Activated CD4-positive, CD25-positive, alpha-beta regulatory T cell (primary cell): ENCODE data around the gene FSD2.
A peak's percentile ranks its signal among the peaks of the same experiment; 100 is the strongest.
"Not testable (repeated sequence)": the region's sequence is repeated elsewhere in the genome, so short reads cannot be mapped to it uniquely, and the experiment has no call there.

ENCODE experiments used
- DNase-seq, 4 experiments: peaks; one replicate each; lab custom pipeline; 2025; lab: John Stamatoyannopoulos, UW

Gene FSD2

GRCh38 chr15:82830427-82831173 is 24.7 kb upstream of the FSD2 start:
- no peak for DNase-seq

- DNase-seq = no peak
Measured at GRCh38 chr15:82829234-82829633, 23.4 kb upstream of the FSD2 start.

GRCh38 chr15:82828075-82828474 is 22.2 kb upstream of the FSD2 start:
- DNase-seq = no peak

- DNase-seq = no peak
Measured at GRCh38 chr15:82823049-82823448, 17.2 kb upstream of the FSD2 start.

- not testable (repeated sequence) for DNase-seq
Measured at GRCh38 chr15:82821851-82822250, 16.0 kb upstream of the FSD2 start.

- DNase-seq = not testable (repeated sequence)
Measured at GRCh38 chr15:82821396-82821795, 15.5 kb upstream of the FSD2 start.

- DNase-seq = no peak
Measured at GRCh38 chr15:82820128-82820527, 14.3 kb upstream of the FSD2 start.

GRCh38 chr15:82812994-82813393 is 7.1 kb upstream of the FSD2 start:
- no peak for DNase-seq

- no peak for DNase-seq
Measured at GRCh38 chr15:82810890-82811426, 5.1 kb upstream of the FSD2 start.

GRCh38 chr15:82810061-82810889 is 4.4 kb upstream of the FSD2 start:
- peak in 3 of 4 experiments; percentile 20 to 38 (median 30) for DNase-seq

GRCh38 chr15:82809308-82810060 is 3.6 kb upstream of the FSD2 start, which contains the start of gene WHAMM:
WHAMM (plus strand) TSS chr15:82809628; CDS start chr15:82809727, 99 bp downstream.
- peak; percentile 80 to 91 (median 90) for DNase-seq

GRCh38 chr15:82808634-82809041 is 2.8 kb upstream of the FSD2 start:
- DNase-seq = no peak

GRCh38 chr15:82807920-82808633 is 2.2 kb upstream of the FSD2 start:
- no peak for DNase-seq

- no peak for DNase-seq
Measured at GRCh38 chr15:82804575-82804949, 1.3 kb downstream of the FSD2 start.

GRCh38 chr15:82803793-82804574 is 1.9 kb downstream of the FSD2 start:
- no peak for DNase-seq

- DNase-seq = no peak
Measured at GRCh38 chr15:82802497-82802896, 3.4 kb downstream of the FSD2 start.

GRCh38 chr15:82799183-82799841 is 6.6 kb downstream of the FSD2 start:
- no peak for DNase-seq

GRCh38 chr15:82798531-82799166 is 7.2 kb downstream of the FSD2 start:
- DNase-seq = no peak

GRCh38 chr15:82798104-82798503 is 7.8 kb downstream of the FSD2 start:
- DNase-seq = no peak

- DNase-seq = no peak
Measured at GRCh38 chr15:82793737-82794136, 12.1 kb downstream of the FSD2 start.
